ENCODE measurements around the gene SPRING1.

Gene SPRING1

GRCh38 chr12:116779597-116779996, 41.7 kb upstream of the SPRING1 start:
- Histone ChIP-seq H3K27ac (ENCODE audit: extremely low read depth, low read depth, low read length) (no peak overlapping the region), H3K36me3 (ENCODE audit: control insufficient read depth in 2 of 2, insufficient read depth in 1 of 2, low read length in 2 of 2) (peaks cover 0 to 43% of the 10 kb centered on the region in 2 experiments; a peak in 1 of 3 replicates), H3K9me3 (ENCODE audit: control insufficient read depth, insufficient read depth, low read depth, low read length) (no peaks in the 10 kb centered on the region), H3K4me1 (ENCODE audit: control insufficient read depth, insufficient read depth, low read length) (no peaks in the 10 kb centered on the region), H3K4me3 (ENCODE audit: low read depth, low read length) (no peak overlapping the region)
- no peak for TF ChIP-seq ZNF677 (tag by site-specific recombination; IDR thresholded peaks at IDR 0.05)
- TF ChIP-seq BCL6B (tag by site-specific recombination; IDR thresholded peaks at IDR 0.05): no peak
- TF ChIP-seq ZNF23 (tag by site-specific recombination; IDR thresholded peaks at IDR 0.05; ENCODE audit: borderline replicate concordance): peak; percentile 56; the same call in 1 of the 2 replicates
- no peak for TF ChIP-seq ZBTB1 (tag by site-specific recombination; IDR thresholded peaks at IDR 0.05)
- ChIA-PET POLR2A (no interaction called here), CTCF (interaction anchor here (0.6 to 1.5 kb wide), 3 partner anchors 10 to 72 kb away, joined by 3 to 5 read pairs (median 5); no protein-coding TSS in a partner anchor)

GRCh38 chr12:116777245-116777644, 39.4 kb upstream of the SPRING1 start:
- no peak for TF ChIP-seq ZBTB6 (tag by site-specific recombination; IDR thresholded peaks at IDR 0.05)
- TF ChIP-seq ZNF558 (tag by site-specific recombination; IDR thresholded peaks at IDR 0.05): no peak
- TF ChIP-seq KLF17 (tag by site-specific recombination; IDR thresholded peaks at IDR 0.05): no peak
- no peak for TF ChIP-seq ZNF433 (tag by site-specific recombination; IDR thresholded peaks at IDR 0.05; ENCODE audit: low read depth)
- TF ChIP-seq SALL2 (tag by site-specific recombination; IDR thresholded peaks at IDR 0.05; ENCODE audit: borderline replicate concordance): no peak
- no peak for TF ChIP-seq ZBTB49 (tag by site-specific recombination; IDR thresholded peaks at IDR 0.05; ENCODE audit: low read depth)
- no peak for TF ChIP-seq HOXD13 (CRISPR knock-in tag; IDR thresholded peaks at IDR 0.05; ENCODE audit: borderline replicate concordance)
- no peak for TF ChIP-seq FEZF1 (tag by site-specific recombination; IDR thresholded peaks at IDR 0.05)
- no peak for TF ChIP-seq ZNF660 (tag by site-specific recombination; IDR thresholded peaks at IDR 0.05)
- TF ChIP-seq PRDM4 (tag by site-specific recombination; IDR thresholded peaks at IDR 0.05): no peak
- no peak for TF ChIP-seq ZNF785 (tag by site-specific recombination; IDR thresholded peaks at IDR 0.05)
- no peak for TF ChIP-seq KLF1 (tag by site-specific recombination; IDR thresholded peaks at IDR 0.05)
- TF ChIP-seq ATF2 (tag by site-specific recombination; IDR thresholded peaks at IDR 0.05; ENCODE audit: low read depth): no peak
- TF ChIP-seq GLI4 (tag by site-specific recombination; IDR thresholded peaks at IDR 0.05): no peak
- TF ChIP-seq ZNF707 (tag by site-specific recombination; IDR thresholded peaks at IDR 0.05): no peak
- TF ChIP-seq ZNF394 (tag by site-specific recombination; IDR thresholded peaks at IDR 0.05; ENCODE audit: borderline replicate concordance): no peak
- TF ChIP-seq ZIC2 (tag by site-specific recombination; IDR thresholded peaks at IDR 0.05): no peak
- ChIA-PET POLR2A (no interaction called here), CTCF (no interaction called here)
- Histone ChIP-seq H3K4me1 (ENCODE audit: control insufficient read depth, insufficient read depth, low read length) (no peaks in the 10 kb centered on the region), H3K4me3 (ENCODE audit: low read depth, low read length) (no peak overlapping the region), H3K36me3 (ENCODE audit: control insufficient read depth in 2 of 2, insufficient read depth in 1 of 2, low read length in 2 of 2) (peaks cover 0 to 25% of the 10 kb centered on the region in 2 experiments; a peak in 2 of 3 replicates), H3K9me3 (ENCODE audit: control insufficient read depth, insufficient read depth, low read depth, low read length) (no peaks in the 10 kb centered on the region), H3K27ac (ENCODE audit: extremely low read depth, low read depth, low read length) (no peak overlapping the region)
